Inflammatory macrophage treated with lipopolysaccharide for 4 hours (primary cell): ENCODE data around the gene SLC1A5.

Source experiments
- DNase-seq: peaks from one replicate; pipeline ENCODE4 v3.0.0-alpha.2; 2020

The SLC1A5 gene

DNA sequence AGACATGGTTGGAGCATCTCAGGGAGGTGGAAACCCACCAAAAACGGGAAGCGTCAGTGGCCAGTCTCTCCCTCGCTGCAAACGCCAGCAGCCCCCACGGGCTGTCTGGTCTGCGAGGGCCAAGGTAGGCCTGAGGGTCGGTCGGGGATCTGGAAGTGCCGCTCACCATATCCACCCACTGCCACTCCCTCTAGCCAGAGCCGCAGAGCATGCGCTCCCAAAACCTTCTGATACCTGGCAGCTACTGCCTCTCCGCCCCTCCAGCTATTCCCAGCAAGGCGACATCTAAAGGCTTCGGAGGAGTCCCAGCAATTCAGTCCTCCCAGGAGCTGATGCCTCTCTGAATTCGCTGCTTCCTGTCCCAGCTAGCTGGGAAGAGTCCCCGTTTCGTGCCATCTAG is 46.9 kb downstream of the SLC1A5 start:
- DNase-seq, result no peak

DNA sequence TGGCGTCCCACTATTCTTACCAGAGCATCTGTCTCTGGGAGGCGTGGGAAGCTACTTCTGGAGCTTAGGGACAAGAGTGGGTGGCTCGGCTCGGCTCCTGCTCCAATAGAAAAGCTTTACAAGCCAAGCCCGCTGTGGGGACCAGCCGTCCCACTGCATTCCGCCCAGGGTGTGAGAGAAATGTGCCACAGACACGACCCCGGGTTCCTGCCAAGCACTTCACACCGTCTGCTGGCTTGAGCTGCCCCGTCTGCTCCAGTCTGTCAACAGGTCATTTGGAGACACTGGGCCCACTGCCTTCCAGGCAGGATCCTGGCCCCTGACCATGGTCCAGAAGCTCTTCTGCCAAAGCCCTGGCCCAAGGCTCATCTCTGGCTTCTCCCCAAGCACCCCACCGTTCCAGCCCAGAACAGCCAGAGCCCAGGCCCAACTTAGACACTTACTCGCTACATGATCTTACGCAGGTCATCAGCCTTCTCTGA is 49.1 kb downstream of the SLC1A5 start:
- no peak for DNase-seq

DNA sequence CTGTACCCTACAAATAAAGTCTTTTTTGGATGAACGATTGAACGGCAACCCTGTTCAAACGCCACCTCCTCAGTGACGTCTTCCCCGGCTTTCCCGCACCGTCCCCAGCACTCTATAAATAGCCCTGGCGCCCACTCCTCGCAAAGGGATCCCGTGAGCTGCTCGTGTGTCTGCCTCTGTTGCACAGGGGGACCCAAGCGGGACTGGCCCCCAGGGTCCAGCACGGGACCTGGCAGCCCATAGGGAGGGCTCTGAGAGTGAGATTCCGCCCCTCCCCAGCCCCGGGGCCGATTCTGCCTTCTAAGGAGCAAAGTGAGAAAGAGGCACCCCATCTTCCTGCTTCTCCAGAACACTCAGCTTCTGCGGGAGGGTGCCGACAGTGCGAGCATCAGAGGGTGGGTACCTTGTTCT is 50.6 kb downstream of the SLC1A5 start:
- no peak for DNase-seq

DNA sequence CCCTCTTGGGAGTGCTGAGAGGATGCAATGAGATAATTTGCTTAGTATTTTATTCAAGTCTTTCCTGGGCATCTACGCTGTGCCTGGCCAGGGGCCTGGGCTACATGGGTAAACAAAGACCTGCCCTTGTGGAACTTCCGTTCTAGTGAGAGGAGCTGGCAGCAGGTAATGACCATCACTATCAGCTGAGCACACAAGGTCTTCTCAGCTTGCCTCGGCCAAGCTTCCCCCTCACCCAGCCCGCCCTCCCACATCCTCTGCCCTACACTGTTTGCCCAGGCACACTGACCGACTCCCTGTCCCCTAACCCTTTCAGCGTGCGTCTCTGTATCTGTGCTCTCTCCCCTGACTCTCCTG is 51.1 kb downstream of the SLC1A5 start:
- DNase-seq, result no peak

DNA sequence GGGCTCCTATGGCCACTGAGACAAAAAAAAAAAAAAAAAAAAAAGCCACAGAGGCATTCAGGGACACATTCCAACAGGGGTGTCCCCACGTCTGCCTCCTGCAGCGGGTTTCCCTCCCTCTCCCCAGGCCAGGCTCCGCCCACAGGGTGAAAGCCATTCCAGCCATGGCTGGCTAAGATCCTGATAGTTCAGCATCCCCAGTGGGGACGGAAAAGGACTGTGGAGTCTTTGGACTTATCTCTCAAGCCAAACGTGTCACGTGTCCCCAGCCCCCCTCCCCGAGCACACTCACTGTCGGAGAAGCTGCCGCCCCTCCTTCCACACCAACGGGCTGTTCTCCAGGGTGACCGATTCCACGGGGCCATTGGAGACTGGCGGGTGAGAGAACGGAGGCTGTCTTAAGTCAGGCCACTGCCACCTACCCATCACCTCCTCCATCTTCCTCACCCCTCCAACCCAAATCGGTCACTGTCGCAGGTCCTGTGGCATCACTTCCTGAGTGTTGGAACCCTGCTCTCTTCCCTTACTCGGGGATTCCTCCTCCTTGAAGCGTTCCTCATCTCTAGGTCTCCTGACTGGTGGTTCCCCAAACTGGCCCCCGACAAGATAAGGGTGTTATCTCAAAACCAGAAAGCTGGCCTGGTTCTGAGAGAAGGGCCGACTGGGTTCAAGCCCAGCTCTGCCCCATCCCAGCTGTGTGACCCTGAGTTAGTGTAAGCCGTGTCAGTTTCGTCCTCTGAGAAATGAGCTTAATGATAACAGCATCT is 51.7 kb downstream of the SLC1A5 start:
- no peak for DNase-seq

DNA sequence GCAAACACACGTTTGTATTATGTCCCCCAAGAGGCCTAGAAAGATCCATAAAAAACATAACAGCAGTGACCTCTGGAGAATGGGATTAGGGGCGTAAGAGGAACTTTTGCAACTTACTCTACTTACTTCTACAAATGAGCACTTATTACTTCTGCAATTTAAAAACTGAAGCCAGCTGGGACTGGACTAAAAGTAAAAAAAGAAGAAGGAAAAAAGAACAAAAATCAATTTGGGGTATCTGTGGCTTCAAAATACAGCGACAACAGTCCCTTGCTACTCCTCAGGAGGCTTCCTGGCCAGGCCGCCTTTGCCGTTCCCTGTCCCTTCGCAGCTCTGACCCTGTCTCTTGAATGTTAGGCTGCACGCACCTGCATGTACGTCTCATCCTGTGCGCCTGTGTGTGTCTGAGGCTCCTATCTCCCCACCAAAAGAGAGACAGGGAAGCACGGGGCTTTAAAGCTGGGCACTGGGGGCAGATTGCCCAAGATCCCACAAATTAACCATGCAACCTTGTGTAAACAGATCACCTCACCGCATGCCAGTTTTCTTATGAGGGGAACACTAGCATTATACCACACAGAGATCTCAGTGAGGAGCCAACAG is 54.6 kb downstream of the SLC1A5 start:
- peak; percentile 74 for DNase-seq

DNA sequence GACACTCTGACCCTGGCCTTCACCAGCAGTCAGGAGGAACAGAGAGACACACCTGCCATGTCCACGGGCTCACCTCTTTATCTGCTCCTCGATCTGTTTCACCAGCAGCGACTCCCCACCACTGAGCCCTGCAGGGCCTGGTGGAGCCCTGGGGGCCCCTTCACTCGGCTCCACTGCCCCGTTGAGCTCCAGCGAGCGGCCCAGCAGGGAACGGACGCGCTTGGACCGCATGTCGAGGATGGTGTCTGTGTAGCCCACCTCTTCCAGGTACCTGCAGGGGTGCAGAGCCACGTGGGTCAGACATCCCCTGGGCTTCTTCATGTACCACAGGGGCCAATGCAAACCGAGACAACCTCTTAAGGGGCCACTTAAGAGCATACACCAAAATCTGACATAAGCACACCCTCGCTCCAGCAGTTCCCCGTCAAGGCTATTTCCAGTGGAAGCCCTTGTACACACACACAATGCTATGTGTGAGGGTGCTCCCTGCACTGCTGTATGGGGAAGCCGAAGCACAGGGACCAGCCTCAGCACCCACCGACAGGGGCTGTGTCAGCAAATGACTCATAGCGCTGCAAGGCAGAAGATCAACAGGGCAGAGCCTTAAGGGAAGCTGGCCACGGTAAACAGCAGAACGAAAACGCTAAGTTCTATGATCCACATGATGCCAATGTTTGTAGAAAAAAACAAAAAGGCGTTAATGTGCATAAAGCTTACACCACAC is 55.3 kb downstream of the SLC1A5 start:
- peak; percentile 94 for DNase-seq

DNA sequence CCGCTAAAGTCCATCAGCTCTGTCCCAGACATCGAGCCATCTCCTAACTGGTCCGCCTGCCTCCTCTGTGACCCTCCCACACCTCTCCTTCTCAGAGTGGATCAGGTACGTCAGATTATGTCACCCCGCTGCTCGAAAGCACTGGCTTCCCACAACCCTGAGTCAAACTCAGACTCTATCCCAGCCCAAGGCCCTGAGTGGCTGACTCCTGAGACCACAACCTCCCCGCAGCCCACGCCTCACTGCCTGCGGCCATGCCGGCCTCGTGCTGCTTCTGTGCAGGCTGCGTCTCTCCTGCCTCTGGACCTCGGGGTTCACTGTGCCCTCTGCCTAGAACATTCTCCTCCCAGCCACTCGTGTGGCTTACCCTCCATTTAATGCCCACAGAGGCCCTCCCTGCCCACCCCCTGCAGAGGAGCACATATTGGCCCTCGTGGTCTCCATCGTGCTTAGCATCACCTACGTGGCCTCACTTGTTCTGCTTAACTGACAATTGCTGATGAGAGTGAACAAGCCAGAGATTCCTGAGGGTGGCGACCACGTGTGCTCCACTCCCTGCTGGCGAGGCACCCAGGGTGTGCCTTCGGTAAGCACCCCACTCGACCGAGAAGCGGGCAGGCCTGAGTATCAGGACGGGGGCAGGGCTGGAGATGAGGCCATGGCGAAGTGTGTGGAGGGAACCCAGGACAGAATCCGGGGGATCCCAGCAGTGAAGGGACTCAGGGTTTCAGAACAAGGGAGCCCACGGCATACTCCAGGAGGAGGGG is 56.0 kb downstream of the SLC1A5 start:
- no peak for DNase-seq

DNA sequence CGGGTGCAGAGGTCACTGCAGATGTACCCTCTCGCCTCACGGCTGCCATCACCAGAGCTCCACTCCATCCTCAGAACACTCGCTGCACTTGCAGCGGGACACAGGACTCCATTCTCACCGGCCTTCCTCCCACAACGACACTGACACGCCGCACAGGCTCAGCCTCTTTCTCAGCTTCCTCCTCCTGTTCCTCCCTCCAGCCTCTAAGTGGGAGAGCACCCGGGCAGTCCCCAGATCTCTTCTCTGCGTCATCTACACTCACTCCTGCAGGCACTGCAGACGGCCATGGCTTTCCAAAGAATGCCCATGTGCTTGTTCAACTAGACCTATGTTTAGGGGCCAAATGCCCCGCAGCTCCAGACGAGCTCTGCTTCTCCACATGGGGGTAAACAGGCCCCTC is 56.8 kb downstream of the SLC1A5 start:
- DNase-seq, result peak; percentile 91

DNA sequence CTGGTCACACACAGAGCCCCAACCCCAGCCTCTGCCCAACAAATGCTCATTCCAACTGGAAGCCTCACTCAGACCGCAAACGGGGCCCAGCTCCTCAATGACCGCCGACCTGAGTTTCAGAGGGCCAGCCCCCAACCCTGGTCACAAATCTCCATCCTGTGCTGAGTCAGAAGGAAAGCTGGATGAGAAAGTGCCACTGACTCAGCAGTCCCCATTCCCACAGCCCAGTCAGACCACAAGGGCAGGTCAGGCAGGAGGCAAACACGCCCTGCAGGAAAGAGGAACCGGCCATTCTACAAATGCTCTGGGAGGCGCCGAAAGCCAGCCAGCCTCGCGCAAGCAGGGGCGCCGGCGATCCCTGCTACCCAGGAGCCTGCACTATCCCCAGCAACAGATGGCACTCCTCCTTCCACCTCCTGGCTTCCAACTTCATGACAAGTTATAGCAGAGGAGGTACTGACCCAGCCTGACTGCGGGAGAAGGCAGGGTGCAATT is 57.3 kb downstream of the SLC1A5 start:
- peak; percentile 93 for DNase-seq

DNA sequence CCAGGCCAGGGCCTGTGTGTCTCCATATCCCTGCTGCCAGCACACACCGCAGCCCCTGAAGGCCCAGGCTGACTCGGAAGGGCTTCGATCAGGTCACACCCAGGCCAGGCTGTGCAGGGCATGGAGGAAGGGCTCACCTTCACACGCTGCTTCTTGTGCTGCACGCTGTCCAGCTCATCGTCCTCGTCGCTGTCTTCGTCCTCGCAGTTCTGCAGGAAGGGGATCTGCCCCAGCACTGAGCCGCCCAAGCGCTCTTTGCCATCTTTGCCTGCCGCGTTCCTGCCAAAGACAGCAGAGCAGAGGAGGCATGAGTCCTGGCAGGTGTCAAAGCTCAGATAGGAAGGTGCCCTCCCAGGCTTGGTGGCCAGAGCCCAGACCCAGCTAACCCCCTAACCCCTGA is 57.8 kb downstream of the SLC1A5 start:
- DNase-seq, result no peak

DNA sequence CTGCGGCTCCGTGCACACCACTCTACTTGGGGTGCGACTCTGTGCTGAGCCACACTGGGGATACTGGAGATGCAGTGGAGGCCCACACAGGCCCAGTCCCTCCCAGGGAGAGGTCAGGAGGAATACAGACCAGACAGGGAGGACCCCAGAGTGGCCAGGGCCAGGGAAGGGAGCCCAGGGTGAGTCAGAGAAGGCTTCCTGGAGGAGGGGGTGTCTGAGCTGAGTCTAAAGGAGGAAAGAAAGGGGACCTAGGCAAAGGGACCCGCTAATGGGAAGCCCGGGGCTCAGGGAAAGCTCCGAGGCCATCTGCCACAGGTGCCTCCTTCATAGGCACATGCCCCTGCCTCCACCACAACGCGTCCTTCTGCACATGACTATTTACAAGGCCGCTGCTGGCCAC is 58.2 kb downstream of the SLC1A5 start:
- DNase-seq, result no peak

DNA sequence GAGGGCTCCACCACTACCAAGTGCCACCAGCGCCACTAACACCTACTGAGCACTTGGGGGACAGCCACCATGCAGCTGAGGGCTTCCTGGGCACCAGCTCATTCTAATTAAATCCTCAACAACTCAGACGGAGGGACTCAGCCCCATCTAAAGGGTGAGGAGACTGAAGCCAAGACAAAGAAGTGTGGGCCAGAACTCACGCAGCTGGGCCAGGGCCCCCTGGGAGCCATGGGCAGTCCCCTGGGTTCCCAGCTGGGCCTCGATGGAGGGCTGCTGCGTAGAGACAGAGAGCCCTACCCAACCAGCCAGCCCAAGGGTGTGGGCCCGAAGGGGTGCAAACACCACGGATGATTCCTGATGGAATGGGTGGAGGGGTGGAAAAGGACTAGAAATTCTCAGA is 58.7 kb downstream of the SLC1A5 start:
- no peak for DNase-seq

DNA sequence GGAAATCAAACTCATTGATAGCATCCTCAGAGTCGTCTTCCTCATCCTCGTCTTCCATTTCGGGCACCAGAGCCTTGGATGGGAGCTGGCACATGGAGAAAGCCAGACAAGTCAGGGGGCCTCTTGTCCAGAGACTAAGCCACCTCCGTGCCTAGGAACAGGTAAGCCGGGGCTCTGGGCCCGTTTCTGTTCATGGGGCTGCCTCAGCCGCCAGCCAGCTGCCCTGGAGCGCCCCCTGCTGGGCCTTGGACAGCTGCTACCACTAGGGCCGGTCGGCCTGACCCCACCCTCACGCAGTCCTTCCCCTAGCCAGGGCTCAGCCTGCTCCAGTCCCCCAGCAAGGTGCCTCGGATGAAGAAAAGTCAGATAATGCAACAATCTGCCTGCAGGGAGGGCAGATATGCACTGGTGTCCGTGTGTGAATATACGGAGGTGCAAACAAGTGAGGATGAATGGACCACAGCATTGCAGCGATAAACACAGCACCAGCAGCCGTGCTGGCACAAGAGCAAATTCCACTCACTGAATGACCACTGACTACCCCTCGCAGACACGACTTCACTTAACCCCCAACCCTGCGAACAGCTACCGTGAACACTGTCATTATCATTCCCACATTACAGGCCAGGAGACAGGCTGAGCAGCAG is 59.6 kb downstream of the SLC1A5 start:
- peak; percentile 68 for DNase-seq

DNA sequence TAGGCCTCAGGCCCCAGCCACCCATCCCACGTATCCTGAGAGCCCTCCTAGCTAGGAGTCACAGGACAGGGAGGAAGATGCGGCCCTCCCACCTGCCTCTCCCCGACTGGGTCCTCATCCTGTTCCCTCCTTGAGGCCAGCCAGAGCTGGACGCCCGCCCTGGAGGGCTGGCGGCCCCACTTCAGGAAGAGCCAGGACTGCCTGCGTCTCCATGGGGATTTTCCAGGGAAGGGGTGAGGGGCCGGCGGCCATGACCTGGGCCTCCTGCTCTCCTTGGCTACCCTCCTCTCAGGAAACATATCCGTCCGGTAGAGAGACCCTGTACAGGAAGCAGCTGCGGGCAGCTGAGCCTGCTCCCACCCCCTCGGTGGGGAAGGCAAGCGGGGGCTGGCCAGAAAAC is 60.2 kb downstream of the SLC1A5 start:
- no peak for DNase-seq

DNA sequence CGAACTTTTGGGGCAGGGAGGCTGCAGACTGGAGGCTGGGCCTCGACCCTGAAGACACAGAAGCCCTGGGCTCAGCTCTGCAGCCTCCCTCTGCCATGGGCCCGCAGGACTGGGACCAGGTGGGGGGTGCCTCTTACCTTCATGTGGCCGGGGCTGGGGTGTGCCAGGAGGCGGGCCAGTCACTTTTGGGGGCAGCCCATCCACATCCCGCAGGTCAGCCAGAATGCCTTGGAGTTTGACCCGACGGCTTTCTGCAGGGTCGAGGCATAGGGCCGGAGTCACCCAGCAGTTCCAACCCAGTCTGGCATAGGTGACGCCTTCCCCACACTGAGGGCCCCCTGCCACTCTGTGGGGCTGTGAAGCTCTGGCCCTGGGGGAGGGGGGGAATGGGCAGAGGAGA is 60.6 kb downstream of the SLC1A5 start:
- DNase-seq, result no peak

DNA sequence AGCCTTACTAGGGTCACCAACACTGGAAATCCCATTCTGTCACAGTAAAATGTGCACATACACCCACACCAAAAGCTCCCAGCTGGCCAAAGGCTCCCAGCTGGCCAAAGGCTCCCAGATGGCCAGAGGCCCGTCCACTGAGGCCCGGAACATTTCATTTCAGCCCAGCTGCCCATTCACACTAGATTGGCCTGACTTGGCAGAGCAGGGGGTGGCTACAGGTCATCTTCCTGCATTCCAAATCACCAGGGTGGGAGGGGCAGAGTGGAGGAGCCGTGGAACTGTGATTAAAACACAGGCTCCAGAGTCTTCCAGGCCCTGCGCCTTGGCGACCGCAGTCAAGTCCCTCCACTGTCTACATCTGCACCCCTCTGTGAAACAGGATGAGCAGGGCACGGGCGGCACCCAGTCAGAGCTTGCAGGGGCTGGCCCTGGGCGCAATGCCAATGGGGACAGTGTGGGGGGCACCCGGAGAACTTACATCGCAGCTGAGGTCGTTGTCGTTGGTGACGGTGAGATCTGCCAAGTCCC is 61.4 kb downstream of the SLC1A5 start:
- DNase-seq, result peak; percentile 18

DNA sequence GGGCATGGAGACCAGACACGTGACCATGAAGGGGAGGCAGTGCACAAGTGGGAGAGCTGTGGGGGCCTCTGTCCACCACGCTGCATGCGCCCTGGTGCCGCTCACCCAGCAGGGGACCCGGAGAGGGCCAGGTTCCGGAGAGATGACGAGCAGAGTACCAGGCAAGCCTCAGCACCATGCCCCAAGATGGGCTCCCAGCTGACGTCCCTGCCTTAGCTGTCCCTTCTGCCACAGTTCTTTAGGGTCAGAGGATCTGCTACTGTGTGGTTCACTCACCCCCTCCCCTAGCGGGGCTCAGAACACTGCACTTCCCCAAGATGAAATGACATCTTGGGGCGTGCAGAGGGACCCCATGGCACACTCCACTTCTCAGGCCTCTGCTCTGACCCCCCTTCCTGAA is 61.8 kb downstream of the SLC1A5 start:
- no peak for DNase-seq

DNA sequence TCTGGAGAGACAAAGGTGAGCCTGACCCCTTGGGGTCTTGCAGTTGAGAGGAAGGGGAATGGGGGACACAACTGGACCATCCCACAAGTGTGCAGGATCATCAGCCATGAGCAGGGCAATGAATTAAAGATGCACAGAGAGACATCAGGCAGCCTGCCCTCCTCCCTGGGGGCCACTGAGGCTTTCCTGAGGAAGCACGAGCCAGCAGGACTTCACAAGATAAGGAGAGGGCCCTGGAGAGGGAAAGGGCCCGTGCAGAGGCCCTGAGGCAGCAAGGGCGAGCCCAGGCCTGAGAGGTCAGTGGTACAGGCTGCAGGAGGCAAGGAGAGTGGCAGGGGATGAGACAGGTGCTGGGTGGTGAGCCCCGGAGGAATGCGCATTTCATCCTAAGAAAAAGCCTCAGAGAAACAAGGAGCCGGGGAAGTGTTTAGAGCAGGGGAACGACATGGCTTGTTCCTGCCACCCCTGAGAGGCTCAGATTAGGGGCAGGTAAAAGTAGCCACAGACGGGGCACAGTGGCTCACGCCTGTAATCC is 62.5 kb downstream of the SLC1A5 start:
- DNase-seq, result no peak

DNA sequence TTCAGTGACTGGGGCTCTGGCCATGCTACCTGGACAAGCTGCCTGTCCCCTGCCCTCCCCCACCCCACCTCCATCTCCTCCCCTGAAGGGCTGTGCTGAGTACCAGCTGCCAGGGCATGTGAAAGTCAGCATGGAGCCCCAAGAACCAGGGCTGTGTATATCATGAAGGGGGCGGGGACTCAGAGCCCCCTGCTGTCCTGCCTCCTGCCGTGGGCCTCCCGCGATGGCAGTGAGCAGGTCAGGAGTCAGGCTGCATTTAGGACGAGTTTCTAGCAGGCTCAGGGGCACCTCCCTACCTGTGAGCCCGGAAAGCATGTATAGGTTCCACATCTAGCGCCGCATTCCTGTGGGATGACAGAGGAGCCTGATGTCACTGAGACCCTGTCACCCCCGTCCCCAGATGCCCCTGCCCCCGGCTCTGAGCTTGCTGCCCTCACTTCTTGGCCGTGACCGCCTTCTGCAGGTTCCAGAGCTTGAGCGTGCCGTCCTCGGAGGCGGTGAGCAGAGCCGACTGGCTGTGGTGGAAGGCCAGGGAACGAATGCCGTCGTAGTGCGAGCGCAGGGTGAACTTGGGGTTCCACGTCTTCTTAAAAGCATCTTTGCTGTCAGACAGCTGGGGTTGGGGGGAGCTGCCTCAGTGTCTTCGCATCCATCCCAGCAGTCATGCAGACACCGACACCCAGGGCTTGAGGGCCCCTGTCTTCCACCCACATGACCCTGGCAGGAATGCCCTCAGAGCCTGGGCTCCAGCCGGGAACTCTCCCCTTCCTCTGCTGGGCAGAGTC is 63.2 kb downstream of the SLC1A5 start:
- no peak for DNase-seq
